Skin epidermis (tissue), 12 donors: ENCODE measurements around the gene INTS1.

ENCODE experiments used
- H3K27ac ChIP-seq, 21 experiments: fragments of 200-600 bp; sonication (generic) in 11 of 21; one replicate each; pipeline ENCODE4 v1.5.0; 2020; ENCODE audit warnings: mild to moderate bottlenecking in 3 of 21, inconsistent platforms in 2 of 21, moderate library complexity in 2 of 21
- H3K4me3 ChIP-seq, 7 experiments: fragments of 200-600 bp; sonication (generic) in 2 of 7; one replicate each; pipeline ENCODE4 v1.5.0; 2020; ENCODE audit warnings: inconsistent platforms in 2 of 7, mild to moderate bottlenecking in 2 of 7, moderate library complexity in 1 of 7

INTS1 gene

DNA sequence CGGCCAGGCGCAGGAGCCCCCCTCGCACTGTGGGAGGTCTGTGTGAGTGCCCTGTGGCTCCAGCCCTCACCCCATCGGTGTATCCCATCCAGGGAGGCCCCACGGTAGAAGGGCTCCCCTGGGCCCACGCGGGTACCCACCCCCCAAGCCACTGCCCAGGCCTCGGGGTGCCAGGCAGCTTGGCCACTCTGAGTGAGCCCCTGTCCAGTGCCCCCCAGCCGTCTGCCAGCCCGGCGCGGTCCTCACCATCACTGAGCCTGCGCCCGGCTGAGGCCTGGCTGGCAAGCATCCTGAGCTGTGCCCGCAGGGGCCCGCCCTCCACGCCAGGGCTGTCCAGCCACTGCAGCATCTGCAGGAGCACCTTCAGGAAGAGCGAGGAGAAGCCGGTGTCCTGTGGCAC, 25.7 kb downstream of the INTS1 start:
- no peak overlapping the region for H3K27ac ChIP-seq

DNA sequence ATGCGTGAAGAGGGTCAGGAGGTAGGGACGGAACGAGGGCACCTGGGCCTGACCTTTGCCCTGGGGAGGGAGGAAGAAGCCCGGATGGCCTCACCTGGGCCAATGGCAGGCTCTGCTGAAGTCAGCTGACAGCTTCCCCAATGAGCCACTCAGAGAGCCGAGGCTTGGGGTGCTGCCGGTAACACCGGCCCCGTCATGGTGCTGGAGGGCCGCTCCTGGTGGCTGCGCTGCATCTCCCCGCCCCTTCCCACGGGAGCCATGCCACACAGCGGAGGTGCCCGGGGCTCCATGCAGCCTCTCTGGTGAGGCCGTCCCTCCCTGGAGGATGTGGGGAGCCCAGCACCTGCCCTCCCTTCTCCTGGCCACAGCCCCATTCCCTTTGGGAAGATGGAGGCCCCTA, 27.3 kb downstream of the INTS1 start:
- no peak overlapping the region for H3K4me3 ChIP-seq
- no peak overlapping the region for H3K27ac ChIP-seq

More for the DNA sequence above, 25.7 kb downstream of the INTS1 start:
- H3K4me3 ChIP-seq = no peak overlapping the region

DNA sequence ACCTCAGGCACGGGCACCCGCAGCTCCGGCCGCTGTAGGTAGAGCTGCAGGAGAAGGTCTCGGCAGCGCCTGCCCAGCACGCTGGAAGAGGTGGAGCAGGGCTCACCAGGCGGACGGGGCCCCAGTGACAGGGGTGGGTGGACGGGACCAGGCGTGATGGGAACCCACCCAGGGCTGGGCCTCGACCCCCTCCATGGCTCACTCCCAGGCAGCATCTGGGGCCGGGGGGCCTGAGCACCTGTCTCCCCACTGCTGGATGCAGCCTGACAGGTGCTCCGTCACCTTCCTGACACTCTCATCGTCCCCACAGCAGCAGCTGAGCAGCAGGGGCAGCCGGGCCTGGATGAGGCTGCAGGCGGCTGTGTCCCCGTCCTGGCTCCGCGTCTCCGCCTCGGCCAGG, 28.2 kb downstream of the INTS1 start:
- H3K27ac ChIP-seq = no peak overlapping the region
- no peak overlapping the region for H3K4me3 ChIP-seq

DNA sequence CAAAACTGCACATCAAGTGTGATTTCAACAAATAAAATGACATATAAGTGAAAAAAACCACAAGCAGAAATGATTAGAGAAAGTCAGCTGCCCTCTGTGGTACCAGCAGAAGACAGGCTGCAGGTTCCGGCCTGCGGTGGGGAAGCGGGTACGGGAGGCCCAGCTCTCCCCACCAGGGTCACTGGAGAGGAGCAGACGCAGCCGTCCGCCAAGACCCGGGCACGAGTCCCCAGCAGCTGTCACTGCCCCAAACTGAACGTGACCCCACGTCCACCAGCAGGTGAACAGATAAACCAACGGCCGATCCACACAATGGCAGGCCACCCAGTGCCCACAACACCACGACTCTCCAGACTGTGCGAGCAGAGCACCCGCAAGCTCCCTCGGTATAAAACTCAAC, 28.8 kb downstream of the INTS1 start:
- H3K4me3 ChIP-seq = no peak overlapping the region
- H3K27ac ChIP-seq = no peak overlapping the region

DNA sequence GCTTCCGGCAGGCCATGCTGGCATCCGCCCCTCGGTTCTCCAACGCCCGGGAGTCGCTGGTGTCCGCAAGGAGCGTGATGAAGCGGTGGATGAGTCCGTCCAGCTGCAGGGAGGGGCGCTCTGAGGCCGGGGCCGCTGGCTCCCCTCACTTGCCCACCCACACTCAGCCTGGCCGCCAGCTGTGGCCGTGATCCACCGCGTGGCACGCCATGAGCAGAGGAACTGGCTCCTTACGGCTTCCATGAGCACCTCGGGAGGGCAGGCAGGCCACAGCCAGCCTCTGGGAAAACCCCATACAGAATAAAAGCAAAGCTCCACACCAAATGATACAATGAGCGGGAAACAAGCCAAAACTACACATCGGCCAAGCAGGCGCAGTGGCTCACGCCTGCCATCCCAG, 29.5 kb downstream of the INTS1 start:
- Histone ChIP-seq H3K27ac (peak overlapping the region in 11 of 21 experiments; percentile 21 to 74 (median 47)), H3K4me3 (no peak overlapping the region)

DNA sequence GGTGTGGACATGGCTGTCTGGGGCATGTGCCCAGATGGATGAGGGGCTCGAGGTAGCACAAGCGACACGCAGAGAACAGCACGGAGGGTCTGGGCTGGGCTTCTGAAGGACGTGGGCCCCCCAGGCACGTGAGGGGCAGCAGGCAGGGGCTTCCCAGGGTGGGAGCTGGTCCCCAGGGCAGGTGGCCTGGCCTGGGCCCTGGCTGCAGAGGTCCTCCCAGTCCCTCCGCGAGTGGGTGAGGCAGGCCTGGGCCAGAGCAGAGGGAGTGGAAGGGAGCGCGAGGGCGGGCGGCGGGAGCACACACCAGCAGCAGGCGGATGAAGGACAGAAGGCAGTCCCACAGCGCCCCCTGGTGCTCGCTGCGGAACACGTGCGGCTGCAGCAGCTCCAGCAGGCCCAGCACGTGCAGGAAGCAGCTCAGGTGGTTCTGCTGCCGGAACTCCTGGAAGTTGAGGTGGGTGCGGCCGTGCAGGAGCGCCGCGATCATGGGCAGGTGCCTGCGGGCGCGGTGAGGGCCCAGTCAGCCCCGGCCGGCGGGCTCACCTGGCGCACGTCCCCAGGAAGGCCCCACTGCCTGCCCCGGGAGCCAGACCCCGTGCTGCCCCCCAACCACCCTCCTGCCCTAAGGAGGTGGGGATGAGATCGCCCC, 30.2 kb downstream of the INTS1 start:
- H3K4me3 ChIP-seq = no peak overlapping the region
- H3K27ac ChIP-seq = peak overlapping the region in 13 of 21 experiments; percentile 7 to 74 (median 45)

GRCh38 chr7:1470901-1471300, 33.3 kb downstream of the INTS1 start:
- H3K4me3 ChIP-seq = no peak overlapping the region
- H3K27ac ChIP-seq = no peak overlapping the region

DNA sequence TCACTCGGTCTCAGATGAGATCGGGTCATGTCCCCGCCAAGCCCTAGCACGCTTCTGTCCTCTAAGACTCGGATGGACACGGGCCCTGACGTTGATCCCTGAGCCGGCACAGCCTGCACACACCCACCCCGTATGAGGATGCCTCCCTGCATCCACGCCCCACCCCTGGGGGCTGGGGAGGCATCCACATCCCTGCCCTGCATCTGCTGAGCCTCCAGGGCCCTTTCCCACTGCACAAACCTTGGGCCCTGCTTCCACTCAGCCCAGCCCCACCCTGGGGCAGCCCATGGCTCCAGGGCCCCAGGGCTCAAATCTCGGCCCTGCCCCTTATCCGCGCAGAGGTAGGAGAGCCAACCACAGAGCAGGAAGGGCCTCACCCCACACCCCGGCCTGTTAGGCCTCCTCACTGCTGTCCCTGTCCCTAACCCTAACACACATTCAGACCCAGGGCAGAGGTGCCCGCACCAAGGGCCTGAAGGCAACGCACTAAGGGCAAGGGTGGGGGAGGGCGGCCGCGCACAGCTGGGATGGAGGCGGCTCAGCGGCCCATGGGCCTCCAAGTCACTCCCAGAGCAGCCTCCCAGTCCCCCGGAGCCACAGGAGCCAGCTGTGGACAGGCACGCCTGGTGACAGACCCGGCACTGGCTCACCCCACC, 35.4 kb downstream of the INTS1 start:
- Histone ChIP-seq H3K27ac (no peak overlapping the region), H3K4me3 (no peak overlapping the region)

- H3K4me3 ChIP-seq = no peak overlapping the region
- H3K27ac ChIP-seq = peak overlapping the region in 6 of 21 experiments; percentile 82 to 94 (median 83)
These were observed 36.0 kb downstream of the INTS1 start for GRCh38 chr7:1468203-1468602.

GRCh38 chr7:1466524-1467271, 37.5 kb downstream of the INTS1 start:
- H3K4me3 ChIP-seq = no peak overlapping the region
- peak overlapping the region in 10 of 21 experiments; percentile 35 to 94 (median 82) for H3K27ac ChIP-seq

GRCh38 chr7:1464694-1465093, 39.5 kb downstream of the INTS1 start:
- no peak overlapping the region for H3K27ac ChIP-seq
- H3K4me3 ChIP-seq = no peak overlapping the region

DNA sequence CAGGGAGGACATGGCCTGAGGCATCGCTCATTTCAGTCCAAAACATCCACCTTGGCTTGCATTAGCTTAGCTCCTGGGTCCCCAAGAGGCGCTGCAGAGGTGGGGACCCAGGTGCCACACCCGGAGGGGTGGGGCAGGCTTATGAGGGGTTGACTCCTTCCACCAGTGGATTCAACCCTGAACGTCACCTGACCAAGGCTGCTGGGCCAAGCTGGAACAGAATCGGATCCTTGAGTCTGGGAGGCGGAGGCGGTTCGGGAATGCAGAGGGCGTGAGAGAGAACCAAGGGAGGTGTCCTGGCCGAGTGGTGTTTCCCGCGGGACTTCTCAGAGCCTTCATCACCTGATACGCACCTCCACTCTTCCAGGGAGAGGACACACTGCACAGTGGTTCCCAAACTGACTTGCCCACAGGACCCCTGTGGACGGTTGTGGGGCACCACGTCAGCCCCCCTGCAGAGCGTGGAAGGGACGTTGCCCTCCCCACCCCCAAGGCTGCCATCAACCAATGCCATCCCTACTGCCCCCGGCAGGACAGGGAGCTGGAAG, 40.4 kb downstream of the INTS1 start:
- H3K4me3 ChIP-seq = no peak overlapping the region
- peak overlapping the region in 1 of 21 experiments; percentile 34 for H3K27ac ChIP-seq

DNA sequence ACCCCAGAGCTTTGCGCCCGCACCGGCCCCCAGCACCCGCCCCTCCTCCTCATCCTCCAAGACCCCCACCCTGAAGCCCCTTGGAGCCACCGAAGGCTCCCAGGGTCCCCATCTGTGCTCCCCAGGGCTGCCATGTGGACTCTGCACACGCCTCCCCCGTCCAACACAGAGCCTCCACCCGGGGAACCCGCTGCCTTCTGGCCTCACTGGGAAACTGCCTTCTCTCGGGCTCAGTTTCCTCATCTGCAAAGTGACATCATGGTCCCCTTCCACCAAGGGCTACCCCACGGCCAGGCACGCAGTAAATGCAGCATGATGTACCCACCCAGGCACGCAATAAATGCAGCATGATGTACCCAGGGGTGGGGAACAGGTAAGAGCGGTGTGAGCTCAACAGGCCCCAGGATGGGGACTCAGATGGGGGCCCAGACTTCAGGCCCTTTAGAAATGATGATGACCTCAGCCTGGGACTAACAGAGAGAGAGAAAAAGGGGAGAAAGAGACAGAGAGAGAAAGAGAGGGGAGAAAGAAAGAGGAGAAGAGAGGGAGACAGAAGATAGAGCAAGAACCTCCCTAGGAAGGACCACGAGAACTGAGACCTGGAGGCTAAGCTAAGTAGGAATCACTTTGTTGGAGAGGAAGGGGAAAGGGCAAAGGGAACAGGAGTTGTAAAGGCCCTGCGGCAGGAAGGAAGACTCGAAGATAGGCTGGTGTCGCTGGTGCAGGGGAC, 42.4 kb downstream of the INTS1 start:
- Histone ChIP-seq H3K27ac (peak overlapping the region in 13 of 21 experiments; percentile 48 to 86 (median 80)), H3K4me3 (no peak overlapping the region)

DNA sequence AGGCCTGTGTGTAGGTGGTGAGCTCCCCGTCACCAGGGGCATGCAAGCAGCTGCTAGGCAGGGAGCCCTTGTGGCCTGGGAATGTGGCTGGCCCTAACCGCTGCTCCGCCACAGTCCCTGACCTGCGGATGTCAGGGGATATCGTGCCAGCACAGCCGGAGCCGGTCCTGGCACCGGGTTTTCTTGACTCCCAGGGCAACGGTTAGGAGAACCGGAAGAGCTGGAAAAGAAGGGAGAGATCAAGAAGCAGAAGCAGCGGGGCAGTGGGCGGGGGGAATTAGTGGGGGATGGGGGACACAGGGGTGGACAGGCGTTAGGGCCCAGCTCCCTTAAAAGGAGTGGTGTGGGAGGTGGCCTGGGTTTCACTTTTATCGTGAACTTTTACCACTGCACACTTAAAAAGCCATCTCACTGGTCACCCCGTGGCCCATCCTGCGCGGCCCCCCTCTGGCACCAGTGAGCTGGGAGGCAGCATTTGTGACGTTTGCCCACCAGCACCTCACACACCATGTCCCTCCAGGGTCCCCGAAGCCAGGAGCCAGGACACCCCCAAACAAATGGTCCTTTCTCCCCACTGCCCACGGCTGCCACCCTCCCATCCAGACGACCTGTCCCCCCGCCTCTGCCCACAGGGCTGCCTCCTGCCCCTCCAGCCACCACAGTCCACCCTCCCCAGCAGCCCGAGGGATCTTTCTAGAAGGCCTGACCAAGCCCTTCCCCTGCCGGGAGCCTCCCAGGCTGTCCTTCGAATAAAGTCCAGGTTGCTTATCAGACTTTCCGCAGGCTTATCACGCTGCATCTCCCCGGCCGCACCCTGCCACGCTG, 43.2 kb downstream of the INTS1 start:
- Histone ChIP-seq H3K27ac (peak overlapping the region in 20 of 21 experiments; percentile 35 to 88 (median 78)), H3K4me3 (peak overlapping the region in 3 of 7 experiments; percentile 26 to 87 (median 84))

DNA sequence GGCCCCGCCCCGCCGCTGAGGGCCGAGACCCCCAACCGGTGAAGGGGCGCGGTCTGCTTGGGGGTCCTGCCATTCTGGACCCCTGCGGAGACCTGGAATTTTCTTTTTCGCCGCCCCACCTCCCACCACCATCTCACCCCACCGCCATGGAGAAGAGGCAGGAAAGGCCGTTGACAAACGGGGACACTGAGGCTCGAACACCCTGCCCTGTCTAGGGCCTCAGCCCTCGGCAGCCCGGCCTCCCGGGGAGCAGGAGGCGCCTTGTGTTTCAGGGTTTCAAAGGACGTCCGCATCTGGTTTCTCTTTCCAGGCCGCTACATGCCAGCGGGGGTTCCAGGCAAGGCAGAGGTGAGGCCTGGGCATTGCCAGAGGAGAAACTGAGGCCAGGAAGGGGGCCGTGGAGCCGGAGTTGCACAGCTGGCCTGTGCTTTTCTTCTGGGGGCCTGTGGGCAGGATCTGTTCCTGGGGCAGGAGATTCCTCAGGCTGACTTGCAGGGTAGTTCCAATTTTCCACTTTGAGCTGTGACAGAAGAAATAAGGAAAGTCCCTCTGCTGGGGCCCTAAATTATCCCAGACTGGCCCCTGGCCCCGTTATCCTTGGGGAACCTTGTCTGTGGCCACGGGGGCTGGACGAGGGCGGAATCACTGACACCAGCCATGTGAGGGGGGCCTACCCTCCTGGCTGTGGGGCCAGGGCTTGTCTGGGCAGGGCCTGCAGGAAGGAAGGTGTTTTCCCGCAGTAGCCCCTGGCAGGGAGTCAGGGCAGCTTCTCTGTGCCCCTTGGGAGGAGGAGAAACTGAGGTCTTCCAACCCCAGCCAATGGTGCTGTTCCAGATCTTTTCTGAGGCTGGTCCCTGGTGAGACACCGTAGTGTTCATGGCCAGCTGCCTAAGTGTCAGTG, 44.0 kb downstream of the INTS1 start:
- peak overlapping the region; percentile 20 to 87 (median 66) for H3K4me3 ChIP-seq
- peak overlapping the region in 20 of 21 experiments; percentile 35 to 88 (median 78) for H3K27ac ChIP-seq

- peak overlapping the region in 19 of 21 experiments; percentile 46 to 89 (median 81) for H3K27ac ChIP-seq
- peak overlapping the region; percentile 64 to 87 (median 81) for H3K4me3 ChIP-seq
These were observed 44.7 kb downstream of the INTS1 start for GRCh38 chr7:1459512-1459892.

GRCh38 chr7:1458683-1459511, 45.3 kb downstream of the INTS1 start, which contains the start of gene MICALL2:
Gene MICALL2 (minus strand): TSS chr7:1459470. CDS start chr7:1459326, 144 bp downstream.
- H3K27ac ChIP-seq = peak within 1 kb of the TSS; percentile 19 to 89 (median 82)
- H3K4me3 ChIP-seq = peak within 1 kb of the TSS; percentile 64 to 87 (median 81)
